CD14-positive monocyte (primary cell): ENCODE results near the gene PGM5. TPM values are rescaled to one million over a fixed set of nuclear protein-coding genes. Genes with fewer than 3 reads are reported as not detected.

Experiments used
- DNase-seq, 3 donors: peaks; one replicate each; pipeline ENCODE4 v3.0.0-alpha.2; 2011 to 2022
- H2AFZ ChIP-seq: 2 replicates; pipeline ENCODE4 v1.6.0; 2012; ENCODE audit warnings: mild to moderate bottlenecking, low read depth, low read length, inconsistent platforms; ENCODE audit not compliant: insufficient read depth, poor library complexity, severe bottlenecking
- H3K27ac ChIP-seq, 2 donors: 1 replicate in 1 of 2; 2 replicates in 1 of 2; pipeline ENCODE4 v1.5.1; 2012 to 2013; ENCODE audit warnings: low read length in 2 of 2, control low read depth in 1 of 2, inconsistent platforms in 1 of 2, low read depth in 1 of 2, mild to moderate bottlenecking in 1 of 2
- H3K27me3 ChIP-seq, 2 donors: one replicate each; pipeline versions ENCODE4 v1.6.0 to v1.6.1; 2011 to 2013; ENCODE audit warnings: low read length in 2 of 2; ENCODE audit not compliant: control insufficient read depth in 2 of 2, insufficient read depth in 2 of 2
- H3K36me3 ChIP-seq, 2 donors: replicated peaks in 1 of 2; 1 replicate in 1 of 2; 2 replicates in 1 of 2; pipeline versions ENCODE4 v1.5.1 to v1.6.1; 2012 to 2013; ENCODE audit warnings: low read length in 2 of 2, control low read depth in 1 of 2, inconsistent platforms in 1 of 2, mild to moderate bottlenecking in 1 of 2; ENCODE audit not compliant: insufficient read depth in 2 of 2, control insufficient read depth in 1 of 2
- H3K4me1 ChIP-seq, 2 donors: 1 replicate in 1 of 2; 2 replicates in 1 of 2; pipeline versions ENCODE4 v1.5.1 to v1.6.1; 2012 to 2013; ENCODE audit warnings: low read length in 2 of 2, control low read depth in 1 of 2, inconsistent platforms in 1 of 2, mild to moderate bottlenecking in 1 of 2, moderate library complexity in 1 of 2; ENCODE audit not compliant: insufficient read depth in 2 of 2, control insufficient read depth in 1 of 2
- H3K4me2 ChIP-seq: replicated peaks from 2 replicates; pipeline ENCODE3; 2012; ENCODE audit warnings: low read length, moderate library complexity, mild to moderate bottlenecking; ENCODE audit not compliant: poor library complexity, severe bottlenecking; ENCODE audit errors: extremely low read depth
- H3K4me3 ChIP-seq, 3 experiments: fragments of 200-600 bp in 1 of 3; sonication (generic) in 1 of 3; replicated peaks in 1 of 3; 1 replicate in 2 of 3; 2 replicates in 1 of 3; pipeline ENCODE4 v1.5.1; 2011 to 2013; ENCODE audit warnings: low read length in 3 of 3, mild to moderate bottlenecking in 3 of 3, control low read depth in 2 of 3, low read depth in 2 of 3, inconsistent platforms in 1 of 3, moderate library complexity in 1 of 3
- H3K79me2 ChIP-seq: 2 replicates; pipeline ENCODE4 v1.6.0; 2012; ENCODE audit warnings: mild to moderate bottlenecking, control low read depth, inconsistent platforms, low read length, moderate library complexity; ENCODE audit not compliant: insufficient read depth
- H3K9ac ChIP-seq: 2 replicates; pipeline ENCODE4 v1.6.0; 2017; ENCODE audit warnings: low read length, mild to moderate bottlenecking; ENCODE audit not compliant: insufficient read depth, poor library complexity, severe bottlenecking
- H3K9me3 ChIP-seq, 2 donors: replicated peaks in 1 of 2; 1 replicate in 1 of 2; 2 replicates in 1 of 2; pipeline versions ENCODE4 v1.5.1 to v1.6.1; 2012 to 2013; ENCODE audit warnings: low read length in 2 of 2, control low read depth in 1 of 2; ENCODE audit not compliant: control insufficient read depth in 1 of 2, insufficient read depth in 1 of 2
- H4K20me1 ChIP-seq: 2 replicates; pipeline ENCODE4 v1.6.0; 2012; ENCODE audit warnings: mild to moderate bottlenecking, low read length, control low read depth, moderate library complexity; ENCODE audit not compliant: insufficient read depth
- H3K27ac Mint-ChIP-seq, 7 donors: one replicate each; pipeline ENCODE4 v1.8.0; 2020; ENCODE audit warnings: mild to moderate bottlenecking in 7 of 7, mixed read lengths in 7 of 7, moderate library complexity in 6 of 7, inconsistent platforms in 2 of 7
- H3K27me3 Mint-ChIP-seq, 3 donors: one replicate each; pipeline ENCODE4 v1.8.0; 2021 to 2022; ENCODE audit warnings: low read depth in 3 of 3, mild to moderate bottlenecking in 3 of 3, mixed read lengths in 3 of 3, moderate library complexity in 3 of 3, inconsistent platforms in 1 of 3
- H3K36me3 Mint-ChIP-seq, 2 donors: one replicate each; pipeline ENCODE4 v1.8.0; 2020; ENCODE audit warnings: mixed read lengths in 2 of 2, inconsistent platforms in 1 of 2, mild to moderate bottlenecking in 1 of 2
- H3K4me1 Mint-ChIP-seq: one replicate; pipeline ENCODE4 v1.8.0; 2020; ENCODE audit warnings: mild to moderate bottlenecking, mixed read lengths
- H3K4me3 Mint-ChIP-seq, 2 donors: one replicate each; pipeline ENCODE4 v1.8.0; 2020; ENCODE audit warnings: mild to moderate bottlenecking in 2 of 2, mixed read lengths in 2 of 2, moderate library complexity in 1 of 2
- H3K9me3 Mint-ChIP-seq, 7 donors: one replicate each; pipeline ENCODE4 v1.8.0; 2020 to 2022; ENCODE audit warnings: mixed read lengths in 7 of 7, mild to moderate bottlenecking in 6 of 7, moderate library complexity in 6 of 7, inconsistent platforms in 2 of 7
- CTCF ChIP-seq: fragments of 200-600 bp; IDR thresholded peaks from one replicate; pipeline ENCODE4 v1.8.0; 2022; ENCODE audit warnings: antibody characterized with exemption, mild to moderate bottlenecking
- WGBS: methylation state at CpG from one replicate; pipeline ENCODE4 v1.1.5; 2013; ENCODE audit warnings: missing lambda C conversion rate; ENCODE audit not compliant: insufficient coverage; 5-methylcytosine and 5-hydroxymethylcytosine counted together
- intact Hi-C, 2 donors: fragments of 100-400 bp; cut with micrococcal nuclease; formaldehyde crosslinking; loops; one replicate each; pipeline versions ENCODE4 v1.15.0 to v1.15.1; 2023
- polyA plus RNA-seq, 3 donors: library from polyadenylated mRNA; depleted of rRNA in 1 of 3; unstranded in 2 of 3; stranded (reverse) in 1 of 3; fragments of 300-500 nt in 2 of 3; fragments of >200 nt in 1 of 3; fragmentation: Illumina TruSeq in 2 of 3; gene quantifications; 1 replicate in 2 of 3; 2 replicates in 1 of 3; pipeline ENCODE4 v1.2.3, GENCODE V29; 2012 to 2021

The PGM5 gene
- polyA plus RNA-seq, 3 donors, result 0.35 to 1.2 (median 1.1) TPM

DNA sequence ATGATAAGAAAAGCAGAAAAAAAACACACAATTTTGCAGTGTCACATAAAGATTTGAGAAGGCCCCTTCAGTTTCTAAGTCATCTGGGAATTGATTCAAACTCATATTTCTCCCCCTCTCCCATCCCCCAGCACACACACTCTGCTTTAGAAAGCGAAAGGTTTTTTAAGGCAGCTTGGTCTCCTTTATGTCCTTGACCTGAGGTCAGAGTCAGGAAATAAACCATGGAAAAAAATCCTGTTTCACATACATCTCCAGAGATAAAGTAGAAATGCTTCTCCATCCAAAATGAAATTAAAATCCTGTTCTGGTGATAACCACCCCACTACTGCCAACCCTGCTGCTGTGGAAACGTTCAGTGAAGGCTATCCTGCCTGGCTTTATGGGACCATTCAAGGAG lies 131.7 kb downstream of the PGM5 start:
- no peak for TF ChIP-seq CTCF
- DNase-seq, result no peak
- WGBS, result 94% methylated on average over 2 of the region's 2 CpGs

GRCh38 chr9:68489646-68490045 lies 133.2 kb downstream of the PGM5 start:
- Histone ChIP-seq H3K4me1 (no peaks in the 10 kb centered on the region), H3K4me3 (no peak overlapping the region), H3K9ac (no peak overlapping the region), H3K4me2 (no peak overlapping the region), H3K79me2 (no peaks in the 10 kb centered on the region), H2AFZ (no peak overlapping the region), H3K27ac (no peak overlapping the region), H3K9me3 (no peaks in the 10 kb centered on the region), H3K36me3 (no peaks in the 10 kb centered on the region), H3K27me3 (no peaks in the 10 kb centered on the region), H4K20me1 (no peaks in the 10 kb centered on the region)
- peaks cover 3 to 15% (median 6%) of the 10 kb centered on the region in 7 donors for H3K9me3 Mint-ChIP-seq
- TF ChIP-seq CTCF, result no peak
- intact Hi-C loops, result no loop called here
- no peak for DNase-seq
- H3K36me3 Mint-ChIP-seq, result no peaks in the 10 kb centered on the region
- no peak overlapping the region for H3K4me3 Mint-ChIP-seq
- no peak overlapping the region for H3K27ac Mint-ChIP-seq
- no peaks in the 10 kb centered on the region for H3K4me1 Mint-ChIP-seq
- 93% methylated on average over 3 of the region's 4 CpGs for WGBS
- H3K27me3 Mint-ChIP-seq, result peaks cover 2 to 6% (median 2%) of the 10 kb centered on the region in 3 donors

More for the DNA sequence above, 131.7 kb downstream of the PGM5 start:
- no peaks in the 10 kb centered on the region for H3K36me3 Mint-ChIP-seq
- peak overlapping the region in 1 of 7 donors; percentile 61 for H3K27ac Mint-ChIP-seq
- Histone ChIP-seq H3K27me3 (no peaks in the 10 kb centered on the region), H4K20me1 (no peaks in the 10 kb centered on the region), H3K79me2 (no peaks in the 10 kb centered on the region), H3K9ac (no peak overlapping the region), H3K4me1 (no peaks in the 10 kb centered on the region), H3K4me3 (no peak overlapping the region), H3K9me3 (no peaks in the 10 kb centered on the region), H3K4me2 (no peak overlapping the region), H2AFZ (no peak overlapping the region), H3K27ac (no peak overlapping the region), H3K36me3 (no peaks in the 10 kb centered on the region)
- H3K4me1 Mint-ChIP-seq, result no peaks in the 10 kb centered on the region
- peaks cover 3 to 15% (median 6%) of the 10 kb centered on the region in 7 donors for H3K9me3 Mint-ChIP-seq
- peaks cover 2 to 6% (median 4%) of the 10 kb centered on the region in 3 donors for H3K27me3 Mint-ChIP-seq
- H3K4me3 Mint-ChIP-seq, result no peak overlapping the region
- intact Hi-C loops, result no loop called here
